ENCODE data around the gene JAG1.
"Not testable (repeated sequence)": the region's sequence is repeated elsewhere in the genome, so short reads cannot be mapped to it uniquely, and the experiment has no call there.

JAG1 gene

GRCh38 chr20:10634683-10635411 is 39.0 kb downstream of the JAG1 start:
- no peak for DNase-seq

DNA sequence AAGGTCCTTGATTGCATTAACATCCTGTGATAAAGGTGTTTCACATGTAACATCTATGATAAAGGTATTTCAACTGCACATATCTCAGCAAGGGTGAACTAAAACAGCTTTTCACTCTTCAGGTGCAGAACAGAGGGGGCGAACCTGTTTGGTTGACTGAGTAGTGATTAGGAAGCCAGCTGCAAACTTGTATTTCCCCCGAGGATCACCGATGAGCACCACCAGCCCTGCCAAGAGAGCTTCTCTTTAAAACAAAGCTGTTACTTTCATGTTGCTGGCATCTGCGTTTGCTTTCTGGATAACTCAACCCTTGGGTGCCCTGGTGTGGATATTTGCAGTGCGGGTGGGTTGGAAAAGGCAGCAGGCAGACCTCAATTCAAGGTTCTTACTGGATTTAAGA is 39.6 kb downstream of the JAG1 start:
- no peak for DNase-seq

DNA sequence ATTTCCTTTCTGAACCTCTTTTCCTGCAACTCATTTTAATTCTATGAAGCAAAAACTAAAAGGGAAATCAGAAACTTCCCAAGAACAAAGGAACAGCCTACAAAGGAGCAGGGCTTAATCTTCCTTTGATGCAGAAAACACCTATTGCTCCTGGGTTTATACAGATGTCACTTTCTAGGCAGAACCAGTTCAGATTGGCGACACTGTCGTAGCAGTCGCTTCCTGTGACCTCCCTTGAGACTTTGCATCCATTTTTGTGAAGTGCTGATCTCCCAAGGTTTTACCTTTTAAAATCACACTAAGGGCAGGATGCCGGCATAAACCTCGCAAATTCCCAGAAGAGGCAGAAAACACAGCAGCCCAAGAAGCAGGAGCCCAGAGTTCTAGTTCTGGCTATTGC is 40.1 kb downstream of the JAG1 start:
- DNase-seq, result no peak

- DNase-seq, result no peak
Observed at GRCh38 chr20:10632721-10633509, 40.9 kb downstream of the JAG1 start.

- DNase-seq, result no peak
Observed at GRCh38 chr20:10631126-10631525, 42.7 kb downstream of the JAG1 start.

GRCh38 chr20:10629946-10630650 is 43.7 kb downstream of the JAG1 start:
- DNase-seq, result no peak

DNA sequence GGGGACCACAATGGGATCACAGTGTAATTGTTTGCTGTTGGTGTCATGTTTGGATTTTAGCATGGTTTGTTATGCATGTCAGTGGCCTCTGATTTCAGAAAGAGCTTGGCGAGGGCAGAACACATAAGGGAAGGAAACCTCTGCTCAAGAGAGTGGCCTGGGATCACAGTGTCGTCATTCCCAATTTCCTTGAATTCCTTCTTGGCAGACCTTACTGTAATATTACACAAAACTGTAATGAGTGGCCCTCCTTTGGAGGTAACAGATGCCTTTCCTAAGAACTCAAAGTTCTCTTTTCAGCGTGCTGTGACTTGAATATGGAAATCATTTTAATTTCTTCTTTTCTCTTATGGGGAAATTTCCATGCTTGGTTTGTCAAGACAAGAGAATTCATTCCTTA is 46.9 kb downstream of the JAG1 start:
- no peak for DNase-seq

DNA sequence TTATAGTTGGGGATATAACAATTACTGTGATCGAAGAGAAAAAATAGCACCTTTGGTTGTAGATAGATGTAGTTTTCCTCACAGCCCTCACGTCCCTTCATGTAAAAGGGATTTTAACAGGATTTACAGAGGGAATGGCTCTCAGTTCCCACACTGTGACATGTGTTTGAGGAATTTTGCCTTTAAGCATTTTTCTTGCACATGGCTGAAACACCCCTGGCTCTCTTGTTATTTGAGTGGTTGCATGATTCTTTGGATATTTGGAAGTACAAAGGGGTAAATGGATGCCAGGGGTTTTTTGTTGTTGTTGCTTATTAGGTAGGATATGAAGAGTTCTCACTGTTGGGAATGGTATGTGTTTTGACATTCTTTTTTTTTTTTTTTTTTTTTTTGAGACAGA is 48.2 kb downstream of the JAG1 start:
- DNase-seq, result no peak

GRCh38 chr20:10622657-10623418 is 51.0 kb downstream of the JAG1 start:
- no peak for DNase-seq

DNA sequence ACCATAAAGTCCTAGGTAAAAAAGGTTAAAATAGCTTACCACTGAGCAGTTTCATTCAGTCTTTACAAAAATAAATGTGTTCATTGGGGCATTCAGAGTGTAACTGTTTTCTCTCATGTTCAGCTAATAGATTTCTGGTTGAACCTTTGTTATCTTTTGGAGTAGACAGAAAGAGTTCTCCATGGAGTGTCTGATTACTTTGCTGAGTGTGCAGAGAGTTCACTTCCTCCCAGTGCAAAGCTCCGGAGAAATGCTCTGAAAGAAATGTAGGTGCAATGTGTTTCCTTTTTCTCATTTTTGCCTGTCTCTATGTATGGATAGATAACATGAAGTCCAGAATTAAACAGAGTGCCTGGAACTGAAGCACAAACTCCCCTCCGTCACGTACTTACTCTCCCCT is 52.6 kb downstream of the JAG1 start:
- DNase-seq, result no peak

DNA sequence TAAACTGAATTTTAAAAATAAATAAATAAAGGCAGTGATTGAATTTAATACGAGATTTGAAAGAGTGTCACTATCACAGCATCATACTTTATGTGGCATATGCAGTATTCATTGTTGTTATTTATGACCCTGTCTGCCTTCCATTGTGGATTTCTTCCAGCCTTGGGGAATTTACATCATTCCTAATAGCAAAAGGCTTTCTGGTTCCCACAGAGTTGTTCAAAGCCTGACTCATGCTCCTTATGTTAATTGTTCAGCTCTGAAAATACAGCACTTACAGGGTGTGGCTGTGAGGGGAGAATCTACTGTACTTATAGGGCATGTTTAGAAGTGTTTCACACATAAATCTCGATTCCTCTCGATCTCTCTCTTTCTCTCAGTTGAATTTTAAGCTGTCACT is 54.4 kb downstream of the JAG1 start:
- DNase-seq, result no peak

- no peak for DNase-seq
Observed at GRCh38 chr20:10618611-10619245, 55.1 kb downstream of the JAG1 start.

- not testable (repeated sequence) for DNase-seq
Observed at GRCh38 chr20:10617549-10618133, 56.2 kb downstream of the JAG1 start.

DNA sequence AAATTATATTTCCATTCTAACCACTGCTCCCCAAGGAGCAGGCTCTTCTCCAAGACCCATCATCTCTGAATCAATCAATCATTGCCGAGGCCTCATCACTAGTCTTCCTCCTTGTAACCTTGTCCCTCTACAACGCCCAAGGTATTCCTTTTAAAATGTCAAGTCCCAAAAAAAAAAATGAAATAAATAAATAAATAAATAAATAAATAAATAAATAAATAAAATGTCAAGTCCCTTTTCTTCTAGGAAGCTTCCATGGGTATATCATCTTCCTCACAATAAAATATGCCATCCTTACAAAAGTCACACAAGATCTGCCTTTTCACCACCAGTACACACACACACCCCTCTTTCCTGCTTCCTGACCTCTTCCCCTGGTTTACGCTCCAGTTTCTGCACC is 57.6 kb downstream of the JAG1 start:
- no peak for DNase-seq

- no peak for DNase-seq
Observed at GRCh38 chr20:10613911-10614310, 59.9 kb downstream of the JAG1 start.

DNA sequence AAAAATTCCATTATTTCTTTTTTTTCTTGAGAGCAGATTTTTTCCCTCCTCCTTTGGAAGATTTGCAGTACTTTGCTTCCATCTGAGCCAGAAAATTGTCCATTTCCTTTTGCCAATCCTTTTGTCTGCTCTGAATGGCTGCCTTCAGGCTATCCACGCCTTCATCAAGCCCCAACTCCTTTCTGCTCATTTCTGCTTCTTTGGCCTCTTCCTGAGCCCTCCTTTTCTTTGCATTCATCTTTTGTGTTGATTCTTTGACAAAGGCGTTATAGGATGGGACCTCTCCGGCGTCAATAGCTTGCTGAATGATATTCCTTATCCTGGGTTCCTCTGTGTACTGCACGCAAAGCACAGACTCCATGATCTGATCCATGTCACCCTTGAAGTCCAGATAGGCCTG is 60.4 kb downstream of the JAG1 start:
- not testable (repeated sequence) for DNase-seq

DNA sequence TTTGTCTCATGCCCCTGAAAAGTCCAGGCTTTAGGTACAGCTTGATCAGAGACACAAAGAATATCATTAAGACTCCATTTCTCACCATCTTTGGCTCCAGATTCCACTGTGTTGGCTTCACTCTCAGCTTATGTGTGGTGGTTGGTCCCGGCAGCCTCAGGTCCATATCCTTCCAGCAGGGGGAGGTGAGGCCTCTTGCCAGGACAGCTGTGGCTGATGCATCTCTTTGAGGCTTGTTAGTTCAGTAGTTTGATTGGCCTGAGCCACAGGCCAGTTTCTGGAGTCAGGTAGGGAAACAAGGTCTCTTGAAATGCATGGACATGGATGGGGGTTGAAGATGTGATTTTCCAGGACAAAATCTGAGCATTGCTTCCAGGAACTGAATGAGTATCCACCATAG is 62.4 kb downstream of the JAG1 start:
- DNase-seq, result no peak

DNA sequence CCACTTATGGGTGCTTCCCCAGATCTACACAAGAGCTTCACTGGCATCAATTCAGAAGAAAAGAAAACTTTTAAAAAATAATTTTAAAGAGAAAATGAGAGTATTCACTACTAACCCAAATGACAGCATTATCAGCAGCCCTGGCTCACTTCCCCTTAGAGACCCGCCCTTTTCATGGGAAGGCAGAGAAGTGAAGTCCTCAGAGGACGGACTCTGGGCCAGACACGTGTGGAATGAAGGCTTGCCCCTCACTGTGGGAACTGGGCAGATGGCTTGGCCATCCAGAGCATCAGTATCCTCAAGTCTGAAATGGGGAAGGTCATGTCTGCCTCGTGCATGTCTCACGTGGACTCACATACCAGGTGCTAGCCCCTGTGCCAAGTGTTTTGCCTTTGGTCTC is 63.5 kb downstream of the JAG1 start:
- no peak for DNase-seq

DNA sequence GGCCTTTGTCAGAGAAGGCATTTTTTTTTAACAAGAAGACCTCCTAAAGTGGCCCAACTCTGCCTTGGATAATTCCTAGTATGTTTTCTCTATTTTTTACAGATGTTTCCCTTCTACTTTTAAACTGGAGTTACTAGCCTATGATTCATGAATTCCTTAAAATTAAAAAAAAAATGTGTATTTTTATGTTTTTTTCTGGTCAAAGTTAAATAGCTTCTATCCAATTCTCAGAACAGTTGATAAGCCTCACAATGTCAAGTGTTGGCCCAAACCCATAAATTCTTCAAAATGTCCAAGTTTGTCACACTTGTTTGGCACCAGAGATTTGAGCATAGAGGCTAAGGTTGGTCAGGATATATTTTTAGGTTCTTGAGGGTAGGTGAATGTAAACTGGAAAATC is 64.0 kb downstream of the JAG1 start:
- no peak for DNase-seq

- no peak for DNase-seq
Observed at GRCh38 chr20:10609276-10609675, 64.5 kb downstream of the JAG1 start.

DNA sequence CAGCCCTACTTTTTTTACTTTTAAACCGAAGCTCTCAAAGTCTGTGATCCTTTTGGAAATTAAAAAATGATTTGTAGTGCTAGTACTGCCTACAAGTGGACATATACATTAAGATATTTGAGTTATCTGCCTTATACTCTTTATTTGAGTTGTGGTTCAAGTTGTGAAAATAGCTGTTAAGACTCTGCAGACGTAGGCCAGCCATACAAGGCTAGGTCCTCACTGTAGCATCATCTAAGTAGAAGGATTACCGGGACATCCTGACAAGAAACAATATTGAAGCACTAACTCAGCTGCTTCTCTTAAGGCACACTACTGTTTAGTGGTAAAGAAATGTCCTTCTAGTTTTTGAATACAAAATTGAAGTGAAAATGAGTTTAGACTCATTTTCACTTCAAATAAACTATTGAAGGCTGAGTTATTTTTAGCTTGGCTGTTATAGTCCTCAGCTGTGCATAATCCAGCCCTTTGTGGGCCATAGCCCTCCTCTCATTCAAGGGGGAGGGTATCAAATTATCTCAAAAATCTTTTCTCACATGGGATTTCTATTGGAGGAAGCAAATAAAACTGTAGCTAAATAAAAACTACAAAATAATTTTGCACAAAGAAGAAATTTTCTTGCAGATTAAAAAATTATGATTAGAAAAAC is 68.1 kb downstream of the JAG1 start:
- no peak for DNase-seq
